OCI-LY7 (cell line): ENCODE measurements around the gene NEDD9.

Source experiments
- CTCF ChIP-seq: fragments of 200-600 bp; sonication (generic); conservative IDR thresholded peaks from 2 replicates; pipeline ENCODE4 v1.5.1; 2014; ENCODE audit warnings: mild to moderate bottlenecking, antibody characterized with exemption, low read length, moderate library complexity, mixed read lengths
- EZH2phosphoT487 ChIP-seq: fragments of 200-600 bp; sonication (generic); IDR thresholded peaks from 2 replicates; pipeline ENCODE4 v1.6.1; 2018; ENCODE audit warnings: low read depth, borderline replicate concordance, mild to moderate bottlenecking, mixed run types, antibody characterized with exemption, low read length, moderate library complexity, mixed read lengths

DNA sequence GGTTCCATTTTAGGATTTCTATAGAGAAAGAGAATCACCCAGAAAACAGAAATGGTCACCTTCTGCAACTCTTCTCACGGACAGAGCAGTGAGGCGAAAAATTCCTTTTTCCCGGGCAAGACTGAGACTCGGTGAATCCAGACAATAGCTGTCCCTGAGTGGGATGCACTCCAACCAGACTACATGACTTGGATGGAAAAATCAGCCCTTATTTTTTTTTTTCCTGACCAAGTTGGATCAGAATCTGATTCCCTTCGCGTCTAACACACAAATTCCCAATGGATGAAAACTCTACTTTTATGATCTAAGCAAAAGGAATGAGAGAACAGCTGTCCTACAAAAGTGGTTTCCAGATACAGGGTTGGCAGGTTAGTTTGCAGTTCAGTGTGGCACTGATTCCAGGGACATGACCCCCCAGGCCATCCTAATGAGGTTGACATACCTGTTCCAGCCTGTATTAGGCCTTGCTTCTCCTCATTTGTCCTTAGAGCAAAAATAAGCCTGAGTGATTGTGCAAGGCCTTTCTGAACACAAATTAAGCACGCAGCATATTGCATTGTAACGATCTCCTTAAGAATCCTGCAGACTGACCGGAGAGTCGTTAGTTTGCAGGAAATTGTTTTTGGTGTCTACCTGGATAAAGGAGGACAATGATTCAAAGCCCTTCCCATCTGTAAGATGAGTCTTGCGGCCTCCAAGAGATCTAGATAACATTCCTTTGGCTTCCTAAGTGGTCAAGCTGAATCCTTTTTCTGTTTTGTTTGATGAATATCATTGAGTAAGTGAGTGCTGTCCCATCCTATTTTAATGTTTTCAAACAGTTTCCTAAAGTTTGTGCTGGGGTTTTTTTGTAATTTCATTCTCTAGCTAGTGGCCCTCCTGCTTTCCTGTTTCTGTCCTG, 1.5 kb upstream of the NEDD9 start:
- TF ChIP-seq CTCF (no peak), EZH2phosphoT487 (no peak)
